ENCODE data around the gene SRR.

GRCh38 chr17:2297023-2297422 lies 6.7 kb upstream of the SRR start:
- TF ChIP-seq CTCF (conservative IDR thresholded peaks at IDR 0.05; ENCODE audit: low read depth, low read length) (no peak), EZH2 (IDR thresholded peaks at IDR 0.05; ENCODE audit: borderline replicate concordance, low read depth, low read length, poor library complexity, severe bottlenecking) (no peak)

All from A673 (cell line).